IMR-90 (cell line): ENCODE data around the gene NKAIN4. TPM values are rescaled to one million over a fixed set of nuclear protein-coding genes. Genes with fewer than 3 reads are reported as not detected.

Experiments used
- ATAC-seq: fragments of 200-7000 bp; cut with Tn5 transposase; 2 replicates; pipeline ENCODE4 v1.9.1; 2020; ENCODE audit warnings: low read depth, mild to moderate bottlenecking, moderate library complexity
- BruUV-seq: library from RNA; stranded (reverse); fragments of 400-500 nt; replicated peaks from 2 replicates; lab custom pipeline; 2021; lab: Mats Ljungman, UMichigan
- CTCF ChIA-PET: fragments of 300-600 bp; formaldehyde crosslinking; extraction: SDS; loops from one replicate; lab custom pipeline; 2021; ENCODE audit warnings: antibody characterized with exemption; lab: Yijun Ruan, JAX
- POLR2A ChIA-PET: fragments of 300-600 bp; sonication (Branson Sonifier 250); formaldehyde crosslinking; loops from one replicate; lab custom pipeline; 2022; ENCODE audit warnings: antibody characterized with exemption; ENCODE audit not compliant: unreplicated experiment; lab: Charles Lee
- DNase-seq: peaks from one replicate; pipeline ENCODE4 v3.0.0; 2013
- H2AFZ ChIP-seq: replicated peaks from 2 replicates; pipeline ENCODE3; 2013; ENCODE audit warnings: low read length, mild to moderate bottlenecking; ENCODE audit not compliant: poor library complexity
- H2AK5ac ChIP-seq: 2 replicates; pipeline ENCODE4 v1.6.1; 2013; ENCODE audit warnings: low read depth, low read length, inconsistent platforms
- H2AK9ac ChIP-seq: replicated peaks from 2 replicates; pipeline ENCODE3; 2013; ENCODE audit warnings: mild to moderate bottlenecking, low read depth, low read length, moderate library complexity; ENCODE audit not compliant: poor library complexity
- H2BK120ac ChIP-seq: 2 replicates; pipeline ENCODE4 v1.6.1; 2013; ENCODE audit warnings: low read depth, low read length, inconsistent platforms
- H2BK15ac ChIP-seq: 3 replicates; pipeline ENCODE4 v1.6.1; 2013; ENCODE audit warnings: low read depth, low read length, inconsistent platforms
- H2BK20ac ChIP-seq: 2 replicates; pipeline ENCODE4 v1.6.1; 2013; ENCODE audit warnings: low read depth, mild to moderate bottlenecking, inconsistent platforms, low read length, moderate library complexity
- H2BK5ac ChIP-seq: 2 replicates; pipeline ENCODE4 v1.6.1; 2013; ENCODE audit warnings: mild to moderate bottlenecking, low read depth, low read length, inconsistent platforms; ENCODE audit not compliant: poor library complexity, severe bottlenecking
- H3K14ac ChIP-seq: replicated peaks from 2 replicates; pipeline ENCODE4 v1.6.1; 2013; ENCODE audit warnings: low read depth, low read length, inconsistent platforms
- H3K18ac ChIP-seq: 2 replicates; pipeline ENCODE4 v1.6.1; 2013; ENCODE audit warnings: low read depth, low read length, control low read depth
- H3K23ac ChIP-seq: 2 replicates; pipeline ENCODE4 v1.6.1; 2013; ENCODE audit warnings: low read depth, low read length, inconsistent platforms
- H3K27ac ChIP-seq: 2 replicates; pipeline ENCODE4 v1.5.1; 2013; ENCODE audit warnings: mild to moderate bottlenecking, control low read depth, low read length; ENCODE audit not compliant: insufficient read depth
- H3K27me3 ChIP-seq: 2 replicates; pipeline ENCODE4 v1.6.1; 2013; ENCODE audit warnings: low read length; ENCODE audit not compliant: control insufficient read depth, insufficient read depth
- H3K36me3 ChIP-seq: 2 replicates; pipeline ENCODE4 v1.6.1; 2013; ENCODE audit warnings: low read length, mixed read lengths; ENCODE audit not compliant: control insufficient read depth, insufficient read depth
- H3K4ac ChIP-seq: 2 replicates; pipeline ENCODE4 v1.6.1; 2013; ENCODE audit warnings: low read depth, low read length, inconsistent platforms
- H3K4me1 ChIP-seq: 2 replicates; pipeline ENCODE4 v1.6.1; 2013; ENCODE audit warnings: low read length, mixed read lengths; ENCODE audit not compliant: control insufficient read depth, insufficient read depth
- H3K4me2 ChIP-seq: 2 replicates; pipeline ENCODE4 v1.6.1; 2013; ENCODE audit warnings: low read depth, mild to moderate bottlenecking, control low read depth, low read length, moderate library complexity
- H3K4me3 ChIP-seq: 2 replicates; pipeline ENCODE4 v1.5.1; 2013; ENCODE audit warnings: low read depth, mild to moderate bottlenecking, control low read depth, low read length, moderate library complexity; ENCODE audit not compliant: insufficient read depth
- H3K56ac ChIP-seq: 2 replicates; pipeline ENCODE4 v1.6.1; 2013; ENCODE audit warnings: low read length, inconsistent platforms; ENCODE audit not compliant: insufficient read depth; ENCODE audit errors: extremely low read depth
- H3K79me1 ChIP-seq, 2 experiments: 2 replicates each; pipeline ENCODE4 v1.6.1; 2013; ENCODE audit warnings: low read length in 2 of 2, inconsistent platforms in 1 of 2, low read depth in 1 of 2
- H3K9ac ChIP-seq: 2 replicates; pipeline ENCODE4 v1.6.1; 2013; ENCODE audit warnings: low read depth, low read length, control low read depth
- H3K9me1 ChIP-seq: 2 replicates; pipeline ENCODE4 v1.6.1; 2013; ENCODE audit warnings: low read length, inconsistent platforms; ENCODE audit not compliant: insufficient read depth
- H3K9me3 ChIP-seq: 2 replicates; pipeline ENCODE4 v1.6.1; 2013; ENCODE audit warnings: low read length; ENCODE audit not compliant: control insufficient read depth, insufficient read depth
- H4K20me1 ChIP-seq: 2 replicates; pipeline ENCODE4 v1.6.1; 2013; ENCODE audit warnings: low read length, inconsistent platforms; ENCODE audit not compliant: insufficient read depth
- H4K5ac ChIP-seq: 2 replicates; pipeline ENCODE4 v1.6.1; 2013; ENCODE audit warnings: mild to moderate bottlenecking, low read depth, low read length, control low read depth
- H4K8ac ChIP-seq, 2 experiments: 2 replicates each; pipeline ENCODE4 v1.6.1; 2013; ENCODE audit warnings: low read depth in 2 of 2, low read length in 2 of 2, control low read depth in 1 of 2, inconsistent platforms in 1 of 2
- H4K91ac ChIP-seq: 2 replicates; pipeline ENCODE4 v1.6.1; 2013; ENCODE audit warnings: low read depth, low read length, inconsistent platforms; ENCODE audit not compliant: insufficient read depth
- CHD1 ChIP-seq: IDR thresholded peaks from 2 replicates; pipeline ENCODE4 v1.6.1; 2012; ENCODE audit warnings: low read depth, low read length, improper control_type of control experiment
- ELK1 ChIP-seq: fragments of 150-350 bp; IDR thresholded peaks from 2 replicates; pipeline ENCODE4 v1.6.1; 2016; ENCODE audit warnings: low read depth, mild to moderate bottlenecking, low read length, moderate library complexity, borderline replicate concordance
- RAD21 ChIP-seq: IDR thresholded peaks from 2 replicates; pipeline ENCODE4 v1.6.1; 2012; ENCODE audit warnings: low read length, improper control_type of control experiment
- SMC3 ChIP-seq: fragments of 150-350 bp; IDR thresholded peaks from 2 replicates; pipeline ENCODE4 v1.6.1; 2016; ENCODE audit warnings: low read depth, mild to moderate bottlenecking, antibody characterized with exemption, low read length, moderate library complexity
- WGBS, 2 experiments: methylation state at CpG; one replicate each; pipeline versions ENCODE4 v1.1.5 to v1.1.7; 2013; ENCODE audit warnings: missing lambda C conversion rate in 2 of 2; ENCODE audit not compliant: insufficient read length in 1 of 2; ENCODE audit errors: extremely low coverage in 2 of 2; 5-methylcytosine and 5-hydroxymethylcytosine counted together
- dilution Hi-C: fragments of 300-500 bp; cut with HindIII; formaldehyde crosslinking; loops from one replicate; pipeline ENCODE4 v1.14.3; 2018; ENCODE audit warnings: low sequenced_read_pairs; ENCODE audit not compliant: unreplicated experiment
- in situ Hi-C: fragments of 300-500 bp; cut with MboI; formaldehyde crosslinking; loops from 3 replicates; pipeline ENCODE4 v1.14.3; 2019; ENCODE audit warnings: low sequenced_read_pairs, inconsistent platforms, mixed read lengths
- intact Hi-C: fragments of 100-400 bp; cut with micrococcal nuclease; formaldehyde crosslinking; loops from 2 replicates; pipeline ENCODE4 v1.10.0; 2022
- polyA plus RNA-seq, 3 experiments: library from polyadenylated mRNA; depleted of rRNA; stranded (reverse); fragments of >200 nt; gene quantifications; 2 replicates each; pipeline ENCODE4 v1.2.3, GENCODE V29; 2012; ENCODE audit warnings: low replicate concordance in 1 of 3
- total RNA-seq: library from RNA; depleted of rRNA; stranded (reverse); fragments of >200 nt; gene quantifications from 2 replicates; pipeline ENCODE4 v1.2.3, GENCODE V29; 2012

NKAIN4 gene
- total and polyA plus RNA-seq, 2 of the 4 experiments (the other 2 are of a cell fraction) = not detected

- no peak for ATAC-seq
- CTCF ChIA-PET = no interaction called here
Observed at GRCh38 chr20:63281742-63282665, 27.7 kb upstream of the NKAIN4 start.

More at GRCh38 chr20:63281742-63282665, 27.7 kb upstream of the NKAIN4 start:
- no peak overlapping the region for H3K27ac ChIP-seq
- no peaks in the 10 kb centered on the region for H3K9me3 ChIP-seq
- intact Hi-C loops (no loop called here), in situ Hi-C loops (no loop called here), dilution Hi-C loops (no loop called here)
- no peak overlapping the region for H2BK15ac ChIP-seq
- peaks cover 53% of the 10 kb centered on the region for H4K20me1 ChIP-seq
- H2BK20ac ChIP-seq = no peak overlapping the region
- H3K9me1 ChIP-seq = no peaks in the 10 kb centered on the region
- peaks cover 84% of the 10 kb centered on the region for H3K36me3 ChIP-seq
- H3K14ac ChIP-seq = no peak overlapping the region
- peaks cover 17 to 35% of the 10 kb centered on the region in 2 experiments for H3K79me1 ChIP-seq
- no peaks in the 10 kb centered on the region for H3K4me1 ChIP-seq
- no peak overlapping the region for H4K8ac ChIP-seq
- no peak overlapping the region for H2BK120ac ChIP-seq
- no peaks in the 10 kb centered on the region for H3K27me3 ChIP-seq
- no peak overlapping the region for H2AK5ac ChIP-seq
- no peak overlapping the region for H3K9ac ChIP-seq
- TF ChIP-seq RAD21 (no peak), CHD1 (no peak), ELK1 (no peak), SMC3 (no peak)
- POLR2A ChIA-PET = no interaction called here
- H3K18ac ChIP-seq = no peak overlapping the region
- H4K5ac ChIP-seq = no peak overlapping the region
- no peak overlapping the region for H3K4me2 ChIP-seq
- no peak overlapping the region for H3K4me3 ChIP-seq
- no peak overlapping the region for H3K4ac ChIP-seq
- H2BK5ac ChIP-seq = no peak overlapping the region
- H3K23ac ChIP-seq = no peak overlapping the region
- BruUV-seq = no TSS peak
- no peak overlapping the region for H2AFZ ChIP-seq
- no peak for DNase-seq
- no peak overlapping the region for H3K56ac ChIP-seq
- no peak overlapping the region for H4K91ac ChIP-seq
- 94% methylated on average over 15 of the region's 38 CpGs; no CpG with 5 or more reads in 1 of the 2 experiments for WGBS, 2 experiments
- no peak overlapping the region for H2AK9ac ChIP-seq
